NCI-H345 (cell line): ENCODE results near the gene HMX1.

Experiments
- DNase-seq: peaks from one replicate; lab custom pipeline; 2025; lab: John Stamatoyannopoulos, UW

The HMX1 gene

GRCh38 chr4:8840816-8841455 is 30.7 kb downstream of the HMX1 start:
- no peak for DNase-seq

GRCh38 chr4:8840006-8840793 is 31.4 kb downstream of the HMX1 start:
- no peak for DNase-seq

- DNase-seq: no peak
Observed at GRCh38 chr4:8838961-8839431, 32.6 kb downstream of the HMX1 start.

- no peak for DNase-seq
Observed at GRCh38 chr4:8838296-8838960, 33.2 kb downstream of the HMX1 start.

GRCh38 chr4:8837181-8837841 is 34.3 kb downstream of the HMX1 start:
- no peak for DNase-seq

GRCh38 chr4:8836664-8837171 is 34.9 kb downstream of the HMX1 start:
- DNase-seq: no peak

- no peak for DNase-seq
Observed at GRCh38 chr4:8835521-8836365, 35.9 kb downstream of the HMX1 start.

- no peak for DNase-seq
Observed at GRCh38 chr4:8834681-8835220, 36.9 kb downstream of the HMX1 start.

GRCh38 chr4:8832113-8832915 is 39.3 kb downstream of the HMX1 start:
- DNase-seq: no peak

GRCh38 chr4:8831221-8832112 is 40.2 kb downstream of the HMX1 start:
- no peak for DNase-seq

GRCh38 chr4:8830611-8831200 is 40.9 kb downstream of the HMX1 start:
- DNase-seq: no peak

- no peak for DNase-seq
Observed at GRCh38 chr4:8830056-8830455, 41.6 kb downstream of the HMX1 start.

- no peak for DNase-seq
Observed at GRCh38 chr4:8829584-8829983, 42.1 kb downstream of the HMX1 start.

GRCh38 chr4:8828869-8829268 is 42.8 kb downstream of the HMX1 start:
- DNase-seq: no peak

GRCh38 chr4:8821151-8821950 is 50.3 kb downstream of the HMX1 start:
- DNase-seq: no peak

GRCh38 chr4:8820178-8821102 is 51.2 kb downstream of the HMX1 start:
- no peak for DNase-seq
